IPS DF 19.7 (cell line): ENCODE measurements around the gene MTA1.

Experiments used
- DNase-seq: peaks from one replicate; pipeline ENCODE4 v3.0.0-alpha.2; 2013; ENCODE audit warnings: low read depth, low spot score

The MTA1 gene

DNA sequence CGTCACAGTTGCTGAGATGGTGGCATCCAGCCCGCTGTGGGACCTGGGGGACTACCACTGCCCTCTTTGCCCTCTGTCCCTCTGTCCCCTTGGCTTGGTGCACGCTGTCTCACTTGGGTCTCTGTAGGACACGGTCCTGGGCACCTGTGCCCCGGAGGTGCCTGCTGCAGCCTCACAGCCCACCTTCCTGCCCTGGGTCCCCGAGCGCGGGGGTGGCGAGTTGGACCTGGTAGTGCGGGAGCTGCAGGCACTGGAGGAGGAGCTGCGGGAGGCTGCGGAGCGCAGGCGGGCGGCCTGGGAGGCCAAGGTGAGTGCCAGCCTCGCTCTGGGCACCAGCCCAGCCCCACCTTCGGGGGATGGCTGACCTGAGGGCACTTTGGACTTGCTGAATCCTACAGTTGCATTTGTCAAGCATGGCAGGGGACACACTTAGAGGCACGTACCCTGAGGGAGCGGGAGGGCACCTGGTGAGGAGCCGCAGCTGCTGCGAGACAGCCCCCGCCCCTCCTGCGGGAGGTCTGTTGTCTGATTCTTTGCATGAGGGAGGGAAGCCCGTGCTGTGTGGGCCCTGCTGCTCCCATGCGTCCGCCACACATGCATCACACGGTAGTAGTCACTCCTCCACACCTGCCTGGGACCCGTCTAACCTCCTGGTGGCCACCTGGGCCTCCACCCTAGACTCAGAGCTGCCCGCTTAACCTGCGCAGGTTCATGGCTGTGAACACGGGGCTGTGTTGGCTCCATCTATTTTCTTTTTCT lies 78.2 kb downstream of the MTA1 start:
- no peak for DNase-seq

DNA sequence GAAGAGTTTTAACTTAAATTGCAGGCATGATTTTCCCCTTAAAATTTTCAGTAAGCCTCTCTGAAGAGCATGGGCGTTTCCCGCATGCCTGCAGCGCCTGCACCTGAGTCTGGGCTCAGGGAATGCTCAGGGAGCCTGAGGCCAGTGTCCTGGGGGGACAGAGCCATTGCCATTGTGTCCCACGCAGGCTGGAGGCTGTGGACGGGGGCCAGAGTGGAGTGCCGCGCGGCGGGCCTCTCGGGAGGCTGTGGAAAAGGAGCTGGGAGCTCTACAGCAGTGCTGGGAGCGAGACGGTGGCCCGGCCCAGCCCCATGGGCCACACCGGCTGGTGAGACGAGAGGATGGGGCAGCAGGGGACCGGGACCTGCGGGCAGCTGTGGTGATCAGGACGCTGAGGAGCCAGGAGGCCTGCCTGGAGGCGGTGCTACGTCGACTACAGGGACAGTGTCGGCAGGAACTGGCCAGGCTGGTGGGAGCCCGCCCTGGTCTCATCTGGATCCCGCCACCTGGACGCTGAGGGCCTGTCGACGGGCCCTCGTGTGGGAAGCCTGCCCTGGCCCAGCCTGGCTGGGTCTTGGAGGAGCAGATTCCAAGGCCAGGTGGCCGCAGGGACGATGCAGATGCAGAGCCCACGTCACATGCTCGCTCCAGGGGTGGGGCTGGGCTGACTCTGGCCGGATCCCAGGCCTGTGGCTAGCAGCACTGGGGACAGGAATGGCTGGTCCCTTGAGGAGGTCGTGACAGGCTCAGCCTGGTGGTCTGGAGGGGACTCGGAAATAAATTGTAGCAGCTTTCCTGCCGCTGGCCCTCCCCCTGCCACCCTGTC lies 79.0 kb downstream of the MTA1 start:
- no peak for DNase-seq

DNA sequence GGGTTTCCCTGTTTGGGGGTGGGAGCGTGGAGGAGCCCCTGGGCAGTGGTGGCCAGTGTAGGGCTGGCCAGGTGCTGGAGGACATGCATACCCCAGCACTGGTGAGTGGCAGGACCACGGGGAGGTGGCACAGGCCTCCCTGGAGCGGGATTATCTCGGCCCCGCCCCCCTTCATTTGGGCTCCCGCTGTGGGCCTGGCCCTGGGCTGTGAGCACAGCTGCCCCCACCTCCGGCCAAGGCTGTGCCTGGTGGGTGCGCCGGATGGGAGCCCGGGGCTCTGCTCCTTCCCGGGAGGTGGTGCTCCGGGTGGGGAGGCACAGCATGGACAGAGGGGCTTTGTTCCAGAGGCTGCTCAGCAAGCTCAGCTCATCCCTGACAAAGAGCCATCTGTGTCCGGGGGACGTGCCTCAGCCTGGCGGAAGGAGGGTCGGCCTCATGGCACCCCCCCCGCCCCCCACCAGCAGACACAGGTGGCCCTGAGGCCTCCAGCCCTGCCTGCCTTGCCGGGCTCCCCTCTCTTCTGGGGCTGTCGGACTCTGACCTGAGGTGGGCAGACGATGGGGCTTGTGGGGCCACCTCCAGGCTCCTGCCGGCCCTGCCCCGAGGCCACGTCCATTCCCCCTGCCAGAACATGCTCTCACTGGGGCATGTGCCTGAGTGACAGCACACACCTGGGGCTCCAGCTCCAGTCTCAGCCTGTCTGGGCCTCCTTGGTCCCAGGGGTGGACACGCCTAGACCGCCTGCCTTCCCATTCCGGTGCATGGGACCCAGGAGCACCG lies 79.8 kb downstream of the MTA1 start:
- no peak for DNase-seq

DNA sequence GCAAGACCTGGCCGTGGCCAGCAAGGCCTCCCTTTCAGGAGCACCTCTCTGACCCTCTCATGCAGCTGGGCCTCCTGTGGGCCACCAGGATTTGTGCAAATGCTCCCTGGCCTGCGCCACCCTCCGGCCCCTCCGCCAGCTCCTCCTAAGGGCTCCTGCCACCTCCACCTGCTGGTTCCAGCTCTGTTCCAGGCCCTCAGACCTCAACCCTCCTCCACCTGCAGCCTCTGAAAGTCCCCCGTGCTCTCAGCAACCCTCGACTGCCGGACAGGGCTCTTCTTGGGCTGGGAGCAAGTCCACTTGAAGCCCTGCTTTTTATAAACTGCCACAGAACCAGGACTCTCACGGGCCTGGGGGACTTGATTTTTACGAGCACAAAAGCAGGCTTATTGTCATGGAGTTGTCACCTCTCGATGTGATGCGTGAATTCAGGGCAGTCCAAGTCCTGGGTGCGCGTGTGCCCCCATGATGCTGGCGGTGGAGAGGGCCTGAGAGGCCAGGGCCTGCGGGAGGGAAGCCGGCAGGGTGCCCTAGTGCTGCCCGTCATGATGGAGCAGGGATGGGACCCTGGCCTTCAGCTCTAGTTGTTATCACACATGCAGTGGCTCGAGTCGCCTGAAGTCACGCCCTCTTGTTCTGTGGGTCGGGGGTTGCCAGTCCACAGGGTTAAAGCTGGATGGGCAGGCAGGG lies 80.6 kb downstream of the MTA1 start:
- no peak for DNase-seq

DNA sequence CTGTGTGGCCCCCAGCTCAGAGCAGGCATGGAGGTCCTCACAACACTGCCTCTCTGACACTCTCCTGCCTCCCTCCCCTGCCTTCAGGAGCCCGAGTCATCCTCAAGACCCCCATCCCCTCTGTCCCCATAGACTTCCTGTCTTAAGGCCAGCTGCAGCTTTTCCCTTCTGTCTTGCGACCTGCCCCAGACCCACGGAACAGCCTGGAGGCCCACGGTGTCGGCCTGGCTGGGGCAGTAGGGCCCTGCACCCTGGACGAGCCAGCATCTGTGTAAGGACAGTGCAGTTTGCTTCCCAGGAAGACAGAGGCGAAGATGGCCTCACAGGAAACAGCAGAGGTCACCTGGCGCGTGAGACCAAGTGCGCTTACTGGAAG lies 81.1 kb downstream of the MTA1 start:
- no peak for DNase-seq

DNA sequence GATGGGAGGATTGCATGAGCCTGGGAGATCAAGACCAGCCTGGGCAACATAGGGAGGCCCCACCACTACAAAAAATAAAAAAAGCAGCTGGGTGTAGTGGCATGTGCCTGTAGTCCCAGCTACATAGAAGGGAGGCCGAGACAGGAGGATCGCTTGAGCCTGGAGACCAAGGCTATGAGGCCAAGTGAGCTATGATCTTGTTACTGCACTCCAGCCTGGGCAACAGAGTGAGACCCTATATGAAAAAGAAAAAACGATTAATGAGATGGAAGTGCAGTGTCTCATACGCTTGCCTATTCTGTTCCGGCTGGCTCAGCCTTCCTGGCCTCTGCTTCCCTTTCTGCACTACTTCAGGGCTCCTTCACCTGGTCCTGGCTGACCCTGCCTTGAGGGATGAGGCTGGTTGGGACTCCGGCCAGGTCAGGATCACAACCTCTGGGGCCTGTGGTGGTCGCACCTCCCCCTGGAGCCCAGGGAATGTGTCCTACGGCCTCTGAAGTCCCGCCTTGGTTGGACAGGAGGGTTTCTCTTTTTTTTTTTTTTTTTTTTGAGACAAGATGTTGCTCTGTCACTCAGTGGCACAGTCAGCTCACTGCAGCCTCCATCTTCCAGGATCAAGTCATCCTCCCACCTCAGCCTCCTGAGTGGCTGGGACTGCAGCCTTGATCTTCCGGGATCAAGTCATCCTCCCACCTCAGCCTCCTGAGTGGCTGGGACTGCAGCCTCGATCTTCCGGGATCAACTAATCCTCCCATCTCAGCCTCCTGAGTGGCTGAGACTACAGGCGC lies 82.1 kb downstream of the MTA1 start:
- DNase-seq, result no peak

DNA sequence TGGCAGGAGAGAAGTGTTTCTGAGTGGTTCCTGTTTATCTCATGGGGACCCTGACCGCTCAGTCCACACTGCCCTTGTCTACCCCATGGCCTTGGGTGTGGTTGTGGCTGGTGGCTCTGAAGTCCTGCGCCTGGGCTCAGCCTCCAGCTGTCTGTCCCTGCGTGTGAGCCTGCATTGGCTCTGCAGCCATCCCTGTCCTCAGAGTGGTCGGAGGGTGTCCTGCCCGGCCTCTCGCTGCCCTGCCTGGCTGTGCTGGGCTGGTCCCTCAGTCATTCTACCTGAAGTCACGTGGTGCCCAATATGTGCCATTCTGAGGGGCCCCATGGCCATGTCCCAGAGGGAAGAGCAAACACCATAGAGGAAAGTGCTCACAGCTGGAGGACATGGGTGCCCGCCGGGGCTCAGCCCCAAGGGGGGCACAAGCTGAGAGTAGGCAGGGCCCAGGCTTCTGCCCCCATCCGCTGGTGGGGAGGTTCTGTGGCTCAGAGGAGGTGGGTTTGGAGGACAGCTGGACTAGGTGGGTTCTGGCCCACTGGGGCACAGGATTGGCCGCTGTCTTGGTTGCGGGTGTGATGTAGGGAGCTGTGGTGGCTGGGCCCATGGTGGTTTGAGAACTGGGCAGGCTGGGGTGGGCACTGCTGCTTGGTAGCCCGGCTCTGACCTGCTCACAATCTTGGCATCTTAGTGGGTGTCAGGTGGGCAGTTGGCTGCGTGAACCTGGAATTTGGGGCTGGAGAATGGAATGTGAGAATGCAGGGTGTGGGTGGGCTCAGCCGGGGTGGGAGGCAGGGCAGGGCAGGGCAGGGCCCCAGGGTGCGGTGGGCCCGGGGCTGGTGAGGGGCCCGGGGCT lies 83.0 kb downstream of the MTA1 start:
- DNase-seq, result no peak

DNA sequence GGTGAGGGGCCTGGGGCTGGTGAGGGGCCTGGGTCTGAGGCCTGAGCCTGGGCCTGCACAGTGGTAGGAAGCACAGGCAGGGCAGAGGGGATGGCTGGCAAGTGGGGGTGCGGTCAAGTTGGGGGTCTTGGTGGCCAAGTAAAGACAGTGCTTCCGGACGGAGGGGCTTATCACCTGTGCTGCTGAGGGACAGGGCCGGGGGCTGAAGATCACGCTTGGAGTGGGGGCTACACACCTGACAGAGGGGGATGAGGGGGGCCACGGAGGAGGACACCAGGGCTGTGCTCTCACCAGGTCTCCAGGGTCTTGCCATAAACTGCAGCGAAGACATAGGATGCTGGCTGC lies 83.6 kb downstream of the MTA1 start:
- no peak for DNase-seq

DNA sequence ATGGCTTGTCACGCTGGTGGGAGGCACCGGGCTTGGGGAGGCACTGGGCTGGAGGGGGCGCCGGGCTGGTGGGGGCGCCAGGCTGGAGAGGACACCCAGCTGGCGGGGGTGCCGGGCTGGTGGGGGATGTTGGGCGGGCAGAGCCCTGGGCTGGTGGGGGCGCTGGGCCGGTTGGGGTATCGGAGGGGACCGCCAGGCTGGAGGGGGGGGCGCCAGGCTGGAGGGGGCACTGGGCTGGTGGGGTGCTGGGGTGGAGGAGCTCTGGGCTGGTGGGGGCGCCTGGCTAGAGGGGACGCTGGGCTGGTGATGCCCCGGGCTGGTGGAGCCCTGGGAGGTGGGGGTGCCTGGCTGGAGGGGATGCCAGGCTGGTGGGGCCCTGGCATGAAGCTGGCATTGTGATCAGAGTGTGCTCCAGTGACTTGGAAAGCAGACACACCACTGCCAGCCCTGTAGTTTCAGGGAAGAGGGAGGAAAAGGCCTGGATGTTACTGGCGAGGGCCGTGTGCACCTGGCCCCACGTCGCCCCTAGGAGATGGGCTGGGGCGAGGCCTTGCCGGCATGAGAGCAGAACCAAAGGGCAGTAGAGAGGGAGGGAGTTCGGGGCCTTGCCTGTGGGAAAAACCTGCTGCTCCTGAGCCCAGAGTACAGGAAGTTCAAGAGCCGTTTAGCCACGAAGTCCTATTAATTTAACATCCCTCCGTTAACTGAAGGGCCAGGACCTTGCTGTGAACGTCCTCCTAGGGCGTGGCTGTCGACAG lies 84.5 kb downstream of the MTA1 start:
- no peak for DNase-seq

DNA sequence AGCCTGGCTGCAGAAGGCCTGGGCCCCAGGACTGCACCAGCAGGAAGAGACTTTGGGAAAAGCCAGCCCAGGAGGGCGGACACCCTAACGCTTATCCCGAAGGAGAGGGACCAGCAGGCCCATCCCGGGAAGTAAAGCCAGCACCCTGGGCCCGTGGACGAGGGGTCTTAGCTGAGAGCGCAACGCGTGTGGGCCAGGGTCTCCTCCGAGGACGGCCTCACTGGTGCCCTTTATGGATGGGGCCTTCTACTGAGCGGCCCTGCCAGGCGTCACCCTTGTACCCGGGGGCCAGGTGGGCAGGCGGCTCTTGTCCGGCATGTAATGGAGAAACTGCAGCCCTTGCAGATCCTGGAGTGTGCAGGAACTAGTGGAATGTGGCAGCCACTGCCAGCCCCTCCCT lies 85.5 kb downstream of the MTA1 start:
- DNase-seq, result no peak

DNA sequence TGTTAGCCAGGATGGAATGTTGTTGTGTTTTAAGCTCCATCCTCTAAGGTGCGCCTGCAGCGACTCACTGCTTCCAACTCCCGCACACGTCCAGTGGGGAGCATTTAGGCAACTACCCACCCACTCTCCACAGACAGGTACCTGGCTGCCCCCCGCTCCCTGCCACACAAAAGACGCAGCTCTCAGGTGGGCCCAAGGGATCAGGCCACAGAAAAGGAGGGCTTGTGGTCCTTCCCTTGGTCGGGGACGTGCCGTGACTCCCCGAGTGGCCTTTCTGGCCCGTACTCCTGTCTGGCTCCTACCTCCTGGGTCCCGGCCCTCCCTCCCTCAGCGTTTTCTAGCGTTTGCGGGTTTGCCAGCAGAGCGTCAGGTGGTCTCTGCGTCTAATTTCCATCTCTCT lies 87.6 kb downstream of the MTA1 start:
- no peak for DNase-seq

DNA sequence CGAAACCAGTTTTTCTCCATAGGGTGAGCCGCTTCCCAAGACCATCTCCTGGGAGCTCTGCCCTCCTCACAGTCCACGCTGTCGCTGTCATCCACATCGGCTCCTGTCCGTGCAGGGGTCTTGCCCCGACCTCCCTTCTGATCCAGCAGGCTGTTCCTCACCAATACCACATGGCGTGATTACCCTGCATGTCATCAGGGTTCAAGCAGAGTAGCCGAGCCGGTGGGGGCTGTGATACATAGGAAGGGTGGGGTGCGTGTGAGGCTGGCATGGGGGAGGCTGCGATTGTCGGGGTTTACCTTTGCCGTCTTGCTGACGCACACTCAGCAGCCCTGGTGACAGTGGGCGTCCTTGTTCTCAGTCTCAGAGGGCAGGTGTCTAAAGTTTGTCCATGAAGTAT lies 88.4 kb downstream of the MTA1 start:
- DNase-seq, result no peak

DNA sequence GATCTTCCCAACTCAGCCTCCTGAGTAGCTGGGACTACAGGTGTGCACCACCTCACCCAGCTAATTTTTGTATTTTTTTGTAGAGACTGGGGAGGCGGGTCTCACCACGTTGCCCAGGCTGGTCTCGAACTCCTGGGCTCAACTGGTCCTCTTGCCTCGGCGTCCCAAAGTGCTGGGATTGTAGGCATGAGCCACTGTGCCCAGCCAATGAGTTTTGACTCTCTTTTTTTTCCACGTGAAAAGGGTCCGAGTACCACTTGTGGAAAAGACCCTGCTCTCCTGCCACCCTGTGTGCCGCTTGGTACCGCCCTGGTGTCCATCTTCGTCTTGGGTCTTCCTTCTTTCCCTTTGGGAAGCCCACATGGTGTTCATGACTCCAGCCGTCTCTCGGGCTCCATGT lies 89.0 kb downstream of the MTA1 start:
- DNase-seq, result no peak

DNA sequence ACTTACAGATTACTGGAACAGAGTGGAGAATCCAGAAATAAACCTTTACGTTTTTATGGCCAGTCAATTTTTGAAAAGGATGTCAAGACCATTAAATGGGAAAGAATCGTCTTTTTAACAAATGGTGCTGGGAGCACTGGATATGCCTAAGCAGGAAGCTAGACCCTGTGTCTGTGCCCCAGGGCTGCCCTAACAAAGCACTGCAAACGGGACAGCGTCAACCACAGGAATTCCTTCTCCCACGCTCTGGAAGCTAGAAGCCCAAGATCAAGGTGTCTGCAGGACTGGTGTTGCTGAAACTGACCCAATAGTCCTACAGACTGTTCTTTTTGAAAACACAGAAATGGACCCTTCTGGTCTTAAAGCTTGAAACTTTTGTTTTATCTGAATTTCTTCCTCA lies 97.5 kb downstream of the MTA1 start:
- no peak for DNase-seq

DNA sequence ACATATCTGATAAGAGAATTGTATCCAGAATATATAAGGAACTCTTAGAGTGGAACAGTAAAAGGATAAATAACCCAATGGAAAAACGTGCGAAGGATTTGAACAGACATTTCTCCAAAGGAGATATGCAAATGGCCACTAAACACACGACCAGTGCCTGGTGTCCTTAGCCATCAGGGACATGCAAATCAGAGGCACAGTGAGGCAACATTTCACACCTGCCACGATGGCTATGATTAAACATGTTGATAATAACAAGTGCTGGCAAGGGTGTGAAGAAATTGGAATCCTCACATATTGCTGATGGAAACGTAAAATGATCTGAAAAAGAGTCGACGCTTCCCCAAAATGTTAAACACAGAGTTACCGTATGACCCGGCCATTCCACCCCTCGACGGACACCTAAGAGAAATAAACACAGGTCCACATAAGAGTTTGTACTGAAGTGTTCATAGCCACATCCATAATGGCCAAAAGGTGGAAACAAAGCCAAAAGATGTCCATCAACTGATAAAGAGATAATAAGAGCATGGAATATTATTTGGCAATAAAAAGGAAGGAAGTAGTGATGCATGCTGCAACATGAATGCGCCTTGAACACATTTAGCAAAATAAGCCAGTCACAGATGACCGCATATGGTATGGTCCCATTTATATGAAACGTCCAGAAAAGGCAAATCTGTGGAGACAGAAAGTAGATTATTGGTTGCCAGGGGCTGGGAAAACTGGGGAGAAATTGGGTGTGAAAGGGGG lies 100.5 kb downstream of the MTA1 start:
- DNase-seq, result no peak
